ENCODE data around the gene SLC18B1. TPM values are rescaled to one million over a fixed set of nuclear protein-coding genes. Genes with fewer than 3 reads are reported as not detected.

The SLC18B1 gene
- total RNA-seq, 1 donor: 6.9 TPM

DNA sequence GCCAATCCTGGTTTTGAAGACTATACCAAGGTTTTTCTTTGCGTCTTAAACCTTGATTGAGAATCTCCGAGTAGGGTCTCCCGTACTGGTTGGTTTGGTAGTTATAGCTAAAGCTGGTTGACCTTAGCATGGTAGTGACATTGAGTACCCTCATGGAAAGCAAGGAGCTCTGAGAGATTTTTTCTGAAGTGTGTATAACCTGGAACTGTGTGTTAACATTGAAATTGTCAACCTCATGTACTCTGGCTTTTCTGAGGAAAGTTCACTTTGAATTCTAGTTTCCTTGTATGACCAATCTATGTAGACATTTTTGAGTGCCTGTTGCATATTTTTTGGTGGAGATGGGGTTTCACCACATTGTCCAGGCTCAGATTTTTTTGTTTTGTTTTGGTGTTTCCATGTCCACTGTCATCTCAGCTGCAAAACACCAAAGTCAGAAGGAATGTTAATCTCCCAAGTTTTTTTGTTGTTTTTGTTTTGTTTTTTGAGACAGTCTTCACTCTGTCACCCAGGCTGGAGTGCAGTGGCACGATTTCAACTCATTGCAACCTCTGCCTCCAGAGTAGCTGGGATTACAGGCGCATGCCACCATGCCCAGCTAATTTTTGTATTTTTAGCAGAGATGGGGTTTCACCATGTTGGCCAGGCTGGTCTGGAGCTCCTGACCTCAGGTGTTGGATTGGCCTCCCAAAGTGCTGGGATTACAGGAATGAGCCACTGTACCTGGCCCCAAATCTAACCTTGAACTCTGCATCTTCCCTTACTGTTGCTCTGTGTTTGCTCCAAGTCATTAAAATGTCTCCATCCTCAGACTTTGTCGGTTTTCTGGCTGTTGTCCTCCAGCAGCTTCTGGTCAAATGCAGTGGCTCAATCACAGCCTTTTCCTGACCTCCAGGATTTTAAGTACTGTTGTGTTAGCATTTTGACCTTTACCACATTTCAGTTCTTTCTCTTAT lies 20.2 kb upstream of the SLC18B1 start:
- Histone ChIP-seq H3K27ac (ENCODE audit: low read depth, low read length) (peak overlapping the region; percentile 26), H3K79me2 (ENCODE audit: insufficient read depth, low read length) (peaks cover 24% of the 10 kb centered on the region), H3K9me3 (ENCODE audit: low read depth, low read length) (no peaks in the 10 kb centered on the region), H4K20me1 (ENCODE audit: insufficient read depth, low read length) (peaks cover 55% of the 10 kb centered on the region), H3K36me3 (ENCODE audit: insufficient read depth, low read length) (peaks cover 45% of the 10 kb centered on the region), H3K27me3 (ENCODE audit: insufficient read depth, low read length) (no peaks in the 10 kb centered on the region), H2AFZ (ENCODE audit: low read length) (no peak overlapping the region), H3K4me2 (ENCODE audit: insufficient read depth, low read length) (peak overlapping the region; percentile 14), H3K4me1 (ENCODE audit: insufficient read depth, low read length) (peaks cover 32% of the 10 kb centered on the region), H3K4me3 (ENCODE audit: insufficient read depth, low read length) (no peak overlapping the region)
- TF ChIP-seq, protein P1, sequence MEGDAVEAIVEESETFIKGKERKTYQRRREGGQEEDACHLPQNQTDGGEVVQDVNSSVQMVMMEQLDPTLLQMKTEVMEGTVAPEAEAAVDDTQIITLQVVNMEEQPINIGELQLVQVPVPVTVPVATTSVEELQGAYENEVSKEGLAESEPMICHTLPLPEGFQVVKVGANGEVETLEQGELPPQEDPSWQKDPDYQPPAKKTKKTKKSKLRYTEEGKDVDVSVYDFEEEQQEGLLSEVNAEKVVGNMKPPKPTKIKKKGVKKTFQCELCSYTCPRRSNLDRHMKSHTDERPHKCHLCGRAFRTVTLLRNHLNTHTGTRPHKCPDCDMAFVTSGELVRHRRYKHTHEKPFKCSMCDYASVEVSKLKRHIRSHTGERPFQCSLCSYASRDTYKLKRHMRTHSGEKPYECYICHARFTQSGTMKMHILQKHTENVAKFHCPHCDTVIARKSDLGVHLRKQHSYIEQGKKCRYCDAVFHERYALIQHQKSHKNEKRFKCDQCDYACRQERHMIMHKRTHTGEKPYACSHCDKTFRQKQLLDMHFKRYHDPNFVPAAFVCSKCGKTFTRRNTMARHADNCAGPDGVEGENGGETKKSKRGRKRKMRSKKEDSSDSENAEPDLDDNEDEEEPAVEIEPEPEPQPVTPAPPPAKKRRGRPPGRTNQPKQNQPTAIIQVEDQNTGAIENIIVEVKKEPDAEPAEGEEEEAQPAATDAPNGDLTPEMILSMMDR (IDR thresholded peaks at IDR 0.05; ENCODE audit: extremely low read depth, low read depth, low read length): no peak
- DNase-seq (ENCODE audit: insufficient read length, low spot score, missing footprints): no peak

DNA sequence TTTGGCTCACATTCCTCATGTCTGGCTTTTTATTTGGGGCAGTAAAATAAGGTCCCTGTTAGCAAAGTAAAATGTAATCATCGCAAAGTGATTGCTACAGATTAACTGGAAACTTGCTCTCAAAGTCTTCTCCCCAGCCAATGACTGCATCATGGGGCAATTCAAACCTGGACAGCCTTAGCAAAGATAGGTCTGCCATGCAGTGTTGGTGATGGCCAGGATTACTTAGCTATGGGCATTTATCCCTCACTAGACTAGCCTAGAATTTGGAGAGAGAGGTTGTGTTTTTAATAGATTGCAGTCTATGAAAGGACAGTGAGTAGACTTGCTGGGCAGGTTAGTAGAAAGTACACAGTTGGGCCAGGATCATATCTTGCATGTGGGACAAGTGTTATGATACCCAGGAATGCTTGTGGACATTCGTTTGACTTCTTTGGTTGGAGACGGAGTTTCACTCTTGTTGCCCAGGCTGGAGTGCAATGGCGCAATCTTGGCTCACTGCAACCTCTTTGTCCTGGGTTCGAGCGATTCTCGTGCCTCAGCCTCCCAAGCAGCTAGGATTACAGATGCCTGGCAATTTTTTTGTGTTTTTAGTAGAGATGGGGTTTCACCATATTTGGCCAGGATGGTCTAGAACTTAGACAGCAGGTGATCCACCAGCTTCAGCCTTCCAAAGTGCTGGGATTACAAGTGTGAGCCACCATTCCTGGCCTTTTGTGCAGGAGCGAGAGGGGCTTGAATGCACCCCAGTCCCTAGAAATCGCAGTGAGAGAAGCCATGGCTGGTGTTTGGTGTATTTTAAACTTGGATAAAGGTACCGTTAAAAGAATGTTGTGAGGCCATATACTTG lies 19.3 kb upstream of the SLC18B1 start:
- H3K9me3 ChIP-seq (ENCODE audit: low read depth, low read length): no peaks in the 10 kb centered on the region
- H2AFZ ChIP-seq (ENCODE audit: low read length): no peak overlapping the region
- H3K27me3 ChIP-seq (ENCODE audit: insufficient read depth, low read length): no peaks in the 10 kb centered on the region
- H3K27ac ChIP-seq (ENCODE audit: low read depth, low read length): no peak overlapping the region
- no peak for DNase-seq (ENCODE audit: insufficient read length, low spot score, missing footprints)
- H3K4me3 ChIP-seq (ENCODE audit: insufficient read depth, low read length): no peak overlapping the region
- peaks cover 55% of the 10 kb centered on the region for H4K20me1 ChIP-seq (ENCODE audit: insufficient read depth, low read length)
- H3K4me1 ChIP-seq (ENCODE audit: insufficient read depth, low read length): peaks cover 38% of the 10 kb centered on the region
- peak overlapping the region; percentile 14 for H3K4me2 ChIP-seq (ENCODE audit: insufficient read depth, low read length)
- H3K79me2 ChIP-seq (ENCODE audit: insufficient read depth, low read length): peaks cover 24% of the 10 kb centered on the region
- TF ChIP-seq, protein P1 (IDR thresholded peaks at IDR 0.05; ENCODE audit: extremely low read depth, low read depth, low read length): no peak
- peaks cover 45% of the 10 kb centered on the region for H3K36me3 ChIP-seq (ENCODE audit: insufficient read depth, low read length)

DNA sequence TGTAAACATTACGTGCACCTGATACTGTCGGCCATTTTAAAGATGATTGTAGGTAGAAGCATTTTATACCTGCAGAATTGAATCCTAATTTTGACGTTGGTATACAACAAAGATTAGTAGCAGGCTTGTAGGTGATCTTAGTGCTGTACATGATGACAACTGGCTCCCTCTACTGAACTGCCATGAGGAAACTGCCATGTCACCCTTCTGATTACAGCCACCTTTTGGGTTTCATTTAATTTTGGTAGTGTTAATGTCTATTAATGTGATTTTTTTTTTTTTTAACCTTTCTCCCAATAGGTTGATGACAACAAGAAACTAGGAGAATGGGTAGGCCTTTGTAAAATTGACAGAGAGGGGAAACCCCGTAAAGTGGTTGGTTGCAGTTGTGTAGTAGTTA lies 18.2 kb upstream of the SLC18B1 start:
- Histone ChIP-seq H3K27ac (ENCODE audit: low read depth, low read length) (no peak overlapping the region), H3K4me3 (ENCODE audit: insufficient read depth, low read length) (peak overlapping the region; percentile 85), H3K4me1 (ENCODE audit: insufficient read depth, low read length) (peaks cover 43% of the 10 kb centered on the region), H3K4me2 (ENCODE audit: insufficient read depth, low read length) (peak overlapping the region; percentile 93), H3K27me3 (ENCODE audit: insufficient read depth, low read length) (peaks cover under 1% of the 10 kb centered on the region), H3K79me2 (ENCODE audit: insufficient read depth, low read length) (peaks cover 24% of the 10 kb centered on the region), H4K20me1 (ENCODE audit: insufficient read depth, low read length) (peaks cover 55% of the 10 kb centered on the region), H3K9me3 (ENCODE audit: low read depth, low read length) (no peaks in the 10 kb centered on the region), H3K36me3 (ENCODE audit: insufficient read depth, low read length) (peaks cover 45% of the 10 kb centered on the region), H2AFZ (ENCODE audit: low read length) (no peak overlapping the region)
- DNase-seq (ENCODE audit: insufficient read length, low spot score, missing footprints): no peak
- TF ChIP-seq, protein P1 (IDR thresholded peaks at IDR 0.05; ENCODE audit: extremely low read depth, low read depth, low read length): no peak

Measured in osteoblast (primary cell).